ENCODE results near the gene SELENBP1. TPM values are rescaled to one million over a fixed set of nuclear protein-coding genes. Genes with fewer than 3 reads are reported as not detected.

The SELENBP1 gene
- total and polyA plus RNA-seq, 4 donors, result 84.1 to 282 (median 186) TPM

GRCh38 chr1:151340870-151341754, 31.4 kb downstream of the SELENBP1 start:
- ATAC-seq (ENCODE audit: insufficient read depth, low FRiP score), result peak; percentile 71
- no peak overlapping the region for H3K9ac ChIP-seq (ENCODE audit: insufficient read depth in 1 of 2, low read length in 2 of 2)
- 34 to 38% methylated on average over 7 of the region's 7 CpGs for WGBS, 2 donors

GRCh38 chr1:151336556-151336955, 35.9 kb downstream of the SELENBP1 start:
- TF ChIP-seq CTCF (IDR thresholded peaks at IDR 0.05; ENCODE audit: control extremely low read depth, extremely low read depth), result no peak
- Histone ChIP-seq H3K27ac (ENCODE audit: low read depth in 1 of 2, low read length in 1 of 2) (no peak overlapping the region), H3K4me1 (ENCODE audit: control insufficient read depth in 5 of 5, insufficient read depth in 5 of 5, low read length in 5 of 5) (no peaks in the 10 kb centered on the region), H3K9me3 (ENCODE audit: control insufficient read depth in 4 of 4, insufficient read depth in 3 of 4, low read length in 3 of 4) (no peaks in the 10 kb centered on the region), H3K9ac (ENCODE audit: insufficient read depth in 1 of 2, low read length in 2 of 2) (no peak overlapping the region), H3K36me3 (ENCODE audit: control insufficient read depth in 4 of 4, insufficient read depth in 4 of 4, low read length in 4 of 4) (no peaks in the 10 kb centered on the region), H3K27me3 (ENCODE audit: control insufficient read depth in 3 of 3, insufficient read depth in 3 of 3, low read length in 2 of 3) (no peaks in the 10 kb centered on the region), H3K4me3 (no peak overlapping the region)
- DNase-seq, result no peak
- no peak for ATAC-seq (ENCODE audit: insufficient read depth, low FRiP score)
- WGBS, 2 donors, result 81 to 92% methylated on average over 3 of the region's 3 CpGs

More at GRCh38 chr1:151340870-151341754, 31.4 kb downstream of the SELENBP1 start:
- Histone ChIP-seq H3K27me3 (ENCODE audit: control insufficient read depth in 3 of 3, insufficient read depth in 3 of 3, low read length in 2 of 3) (no peaks in the 10 kb centered on the region), H3K9me3 (ENCODE audit: control insufficient read depth in 4 of 4, insufficient read depth in 3 of 4, low read length in 3 of 4) (no peaks in the 10 kb centered on the region), H3K4me1 (ENCODE audit: control insufficient read depth in 5 of 5, insufficient read depth in 5 of 5, low read length in 5 of 5) (peaks cover 0 to 6% (median 3%) of the 10 kb centered on the region in 5 donors), H3K27ac (ENCODE audit: low read depth in 1 of 2, low read length in 1 of 2) (peak overlapping the region in 1 of 2 donors; percentile 39), H3K4me3 (no peak overlapping the region), H3K36me3 (ENCODE audit: control insufficient read depth in 4 of 4, insufficient read depth in 4 of 4, low read length in 4 of 4) (peaks cover 0 to 18% (median 6%) of the 10 kb centered on the region in 4 donors)
- peak; percentile 46 to 88 (median 88) for DNase-seq
- TF ChIP-seq CTCF (IDR thresholded peaks at IDR 0.05; ENCODE audit: control extremely low read depth, extremely low read depth), result peak; percentile 73

- Histone ChIP-seq H3K4me3 (no peak overlapping the region), H3K27ac (ENCODE audit: low read depth in 1 of 2, low read length in 1 of 2) (no peak overlapping the region), H3K27me3 (ENCODE audit: control insufficient read depth in 3 of 3, insufficient read depth in 3 of 3, low read length in 2 of 3) (no peaks in the 10 kb centered on the region), H3K9me3 (ENCODE audit: control insufficient read depth in 4 of 4, insufficient read depth in 3 of 4, low read length in 3 of 4) (no peaks in the 10 kb centered on the region), H3K36me3 (ENCODE audit: control insufficient read depth in 4 of 4, insufficient read depth in 4 of 4, low read length in 4 of 4) (no peaks in the 10 kb centered on the region), H3K9ac (ENCODE audit: insufficient read depth in 1 of 2, low read length in 2 of 2) (no peak overlapping the region), H3K4me1 (ENCODE audit: control insufficient read depth in 5 of 5, insufficient read depth in 5 of 5, low read length in 5 of 5) (no peaks in the 10 kb centered on the region)
- ATAC-seq (ENCODE audit: insufficient read depth, low FRiP score) (no peak), DNase-seq (no peak)
- WGBS, 2 donors, result 88 to 89% methylated on average over 5 of the region's 5 CpGs
- no peak for TF ChIP-seq CTCF (IDR thresholded peaks at IDR 0.05; ENCODE audit: control extremely low read depth, extremely low read depth)
These were observed 37.7 kb downstream of the SELENBP1 start for GRCh38 chr1:151334822-151335221.

Data from lung (tissue), 12 donors.